ENCODE results near the gene UBTD1. TPM values are rescaled to one million over a fixed set of nuclear protein-coding genes. Genes with fewer than 3 reads are reported as not detected.

UBTD1 gene
- total RNA-seq, 4 donors from 2014 or later = 0.70 to 2.5 (median 1.4) TPM; not detected in 1

DNA sequence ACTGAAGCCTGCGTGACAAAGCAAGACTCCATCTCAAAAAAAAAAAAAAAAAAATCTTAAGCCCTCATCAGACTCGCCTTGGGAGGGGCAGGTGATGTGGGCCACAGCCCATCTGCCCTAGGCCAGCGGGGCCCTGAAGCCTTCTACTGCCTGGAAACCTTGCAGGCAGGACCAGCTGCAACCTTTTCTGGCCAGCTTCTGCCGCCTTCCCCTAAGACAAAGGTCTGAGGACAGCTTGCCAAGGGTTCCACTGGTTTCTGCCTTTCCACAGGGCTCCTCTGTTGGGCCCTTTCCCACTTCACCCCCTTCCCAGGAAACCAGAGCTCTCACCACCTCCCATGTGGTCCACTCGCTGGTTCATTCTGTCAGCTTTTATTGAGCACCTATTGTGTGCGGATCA is 35.2 kb downstream of the UBTD1 start:
- Histone ChIP-seq H3K4me3 (no peak overlapping the region), H3K27me3 (no peaks in the 10 kb centered on the region), H3K4me1 (no peaks in the 10 kb centered on the region), H3K9me3 (no peaks in the 10 kb centered on the region), H3K36me3 (no peaks in the 10 kb centered on the region), H3K27ac (no peak overlapping the region)
- no peak for DNase-seq
- TF ChIP-seq POLR2A (IDR thresholded peaks at IDR 0.05) = no peak
- TF ChIP-seq, protein P1, sequence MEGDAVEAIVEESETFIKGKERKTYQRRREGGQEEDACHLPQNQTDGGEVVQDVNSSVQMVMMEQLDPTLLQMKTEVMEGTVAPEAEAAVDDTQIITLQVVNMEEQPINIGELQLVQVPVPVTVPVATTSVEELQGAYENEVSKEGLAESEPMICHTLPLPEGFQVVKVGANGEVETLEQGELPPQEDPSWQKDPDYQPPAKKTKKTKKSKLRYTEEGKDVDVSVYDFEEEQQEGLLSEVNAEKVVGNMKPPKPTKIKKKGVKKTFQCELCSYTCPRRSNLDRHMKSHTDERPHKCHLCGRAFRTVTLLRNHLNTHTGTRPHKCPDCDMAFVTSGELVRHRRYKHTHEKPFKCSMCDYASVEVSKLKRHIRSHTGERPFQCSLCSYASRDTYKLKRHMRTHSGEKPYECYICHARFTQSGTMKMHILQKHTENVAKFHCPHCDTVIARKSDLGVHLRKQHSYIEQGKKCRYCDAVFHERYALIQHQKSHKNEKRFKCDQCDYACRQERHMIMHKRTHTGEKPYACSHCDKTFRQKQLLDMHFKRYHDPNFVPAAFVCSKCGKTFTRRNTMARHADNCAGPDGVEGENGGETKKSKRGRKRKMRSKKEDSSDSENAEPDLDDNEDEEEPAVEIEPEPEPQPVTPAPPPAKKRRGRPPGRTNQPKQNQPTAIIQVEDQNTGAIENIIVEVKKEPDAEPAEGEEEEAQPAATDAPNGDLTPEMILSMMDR (IDR thresholded peaks at IDR 0.05) = no peak

DNA sequence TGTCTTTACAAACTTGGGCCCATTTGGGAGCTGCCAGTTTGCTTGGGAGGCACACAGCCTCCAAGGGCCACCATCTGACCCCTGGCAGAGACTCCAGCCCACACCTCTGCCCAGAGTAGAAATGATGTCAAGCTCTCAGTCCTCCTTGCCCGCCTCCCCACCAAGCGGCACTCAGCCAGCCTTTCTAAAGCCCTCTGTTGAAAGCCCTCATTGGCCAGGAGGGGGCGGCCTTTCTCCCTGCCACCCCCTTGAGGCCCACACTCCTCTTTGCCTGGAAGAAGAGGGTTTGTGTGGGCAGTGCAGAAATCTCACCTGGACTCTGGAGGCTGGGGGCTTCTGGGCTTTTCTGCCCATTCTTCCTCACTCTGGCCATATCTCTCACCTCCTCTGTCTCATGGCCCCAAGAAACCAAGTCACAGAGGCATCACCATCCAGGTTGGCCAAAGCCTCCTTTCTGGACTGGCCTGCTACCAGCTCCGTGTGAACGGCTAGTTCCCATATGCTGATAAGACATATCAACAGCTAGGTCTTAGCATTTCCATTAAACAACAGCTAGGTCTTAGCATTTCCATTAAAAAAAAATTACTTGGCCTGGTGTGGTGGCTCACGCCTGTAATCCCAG is 36.1 kb downstream of the UBTD1 start:
- no peaks in the 10 kb centered on the region for H3K27me3 ChIP-seq
- no peaks in the 10 kb centered on the region for H3K36me3 ChIP-seq
- no peaks in the 10 kb centered on the region for H3K9me3 ChIP-seq
- TF ChIP-seq, protein P1 (IDR thresholded peaks at IDR 0.05) = peak in 3 of 6 experiments; percentile 19 to 32 (median 24)
- TF ChIP-seq POLR2A (IDR thresholded peaks at IDR 0.05) = no peak
- H3K4me1 ChIP-seq = no peaks in the 10 kb centered on the region
- H3K4me3 ChIP-seq = no peak overlapping the region
- no peak for DNase-seq
- H3K27ac ChIP-seq = no peak overlapping the region

DNA sequence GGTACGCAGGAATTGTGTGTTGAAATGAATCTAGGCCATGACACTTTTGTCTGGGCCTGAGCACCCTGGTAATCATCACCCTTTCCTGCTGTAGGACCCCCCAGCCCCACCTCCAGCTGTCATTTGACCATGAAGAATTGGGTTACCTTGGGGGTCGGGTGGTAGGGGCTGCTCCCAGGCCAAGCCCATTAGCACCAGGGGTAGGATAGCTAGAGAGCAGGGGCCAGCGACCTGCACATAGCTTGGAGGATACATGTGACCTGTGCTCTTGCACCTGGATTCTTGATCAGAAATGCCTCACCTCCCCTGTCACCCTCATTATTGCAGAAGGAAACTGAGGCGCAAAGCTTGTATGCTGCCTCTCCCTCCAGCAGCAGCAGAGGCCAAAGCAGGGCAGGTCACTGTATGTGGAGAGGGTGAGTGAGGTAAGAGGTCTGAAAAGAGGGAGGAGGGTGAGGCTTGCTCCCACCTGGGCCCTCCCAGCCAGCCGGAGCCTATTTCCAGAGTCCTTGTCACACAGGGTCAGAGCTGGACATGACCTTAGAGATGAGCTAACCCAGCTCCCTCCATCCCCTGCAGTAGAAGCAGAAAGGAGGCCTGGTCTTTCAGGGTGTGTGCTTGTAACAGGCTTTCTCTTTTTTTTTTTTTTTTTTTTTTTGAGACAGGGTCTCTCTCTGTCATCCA is 38.6 kb downstream of the UBTD1 start:
- no peak overlapping the region for H3K4me3 ChIP-seq
- TF ChIP-seq, protein P1 (IDR thresholded peaks at IDR 0.05) = no peak
- no peak for TF ChIP-seq POLR2A (IDR thresholded peaks at IDR 0.05)
- H3K36me3 ChIP-seq = no peaks in the 10 kb centered on the region
- no peak for DNase-seq
- H3K27me3 ChIP-seq = no peaks in the 10 kb centered on the region
- no peak overlapping the region for H3K27ac ChIP-seq
- peaks cover 0 to 5% (median 0%) of the 10 kb centered on the region in 4 donors for H3K4me1 ChIP-seq
- no peaks in the 10 kb centered on the region for H3K9me3 ChIP-seq

DNA sequence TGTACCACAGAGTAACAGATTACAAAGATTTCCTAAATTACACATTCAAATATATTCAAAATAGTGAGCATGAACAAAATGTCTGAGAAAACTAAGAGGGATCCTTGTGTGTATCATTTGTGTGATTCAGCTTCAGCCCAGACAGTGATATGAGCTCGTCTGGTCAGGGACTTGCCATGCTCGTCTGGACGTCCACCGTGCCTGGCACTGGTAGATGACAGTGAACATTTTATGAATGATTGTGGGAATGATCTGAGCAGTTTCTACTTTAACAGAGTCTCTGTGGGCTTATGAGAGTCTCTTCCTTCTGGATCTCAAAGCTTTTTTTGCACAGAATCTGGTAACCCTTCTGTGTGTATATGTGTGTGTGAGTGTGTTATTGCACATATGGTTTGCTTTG is 39.7 kb downstream of the UBTD1 start:
- TF ChIP-seq POLR2A (IDR thresholded peaks at IDR 0.05) = no peak
- TF ChIP-seq, protein P1 (IDR thresholded peaks at IDR 0.05) = no peak
- Histone ChIP-seq H3K4me1 (peaks cover 0 to 16% (median 0%) of the 10 kb centered on the region in 4 donors), H3K27ac (no peak overlapping the region), H3K27me3 (no peaks in the 10 kb centered on the region), H3K4me3 (no peak overlapping the region), H3K9me3 (no peaks in the 10 kb centered on the region), H3K36me3 (no peaks in the 10 kb centered on the region)
- no peak for DNase-seq

DNA sequence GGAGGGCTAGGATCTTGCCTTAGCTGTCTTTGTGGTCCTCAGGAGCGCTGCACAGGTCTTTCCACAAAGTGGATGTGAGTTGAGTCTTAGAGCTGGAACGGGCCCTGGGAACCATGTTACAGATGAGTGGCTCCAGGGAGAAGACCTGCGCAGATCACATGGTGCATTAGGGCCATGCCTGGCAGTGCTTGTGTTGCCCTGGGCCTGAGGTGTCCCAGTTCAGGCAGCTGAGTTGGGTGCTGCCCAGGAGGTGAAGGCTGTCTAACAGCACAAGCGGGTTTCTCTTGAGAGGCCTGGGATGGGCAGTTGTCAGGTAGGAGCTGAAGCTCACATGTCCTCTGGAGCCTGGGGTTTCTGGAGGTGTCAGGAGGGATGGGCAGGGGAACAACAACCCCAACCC is 40.1 kb downstream of the UBTD1 start:
- H3K9me3 ChIP-seq = no peaks in the 10 kb centered on the region
- no peak overlapping the region for H3K27ac ChIP-seq
- no peak overlapping the region for H3K4me3 ChIP-seq
- DNase-seq = no peak
- no peaks in the 10 kb centered on the region for H3K27me3 ChIP-seq
- TF ChIP-seq POLR2A (IDR thresholded peaks at IDR 0.05) = no peak
- TF ChIP-seq, protein P1 (IDR thresholded peaks at IDR 0.05) = no peak
- no peaks in the 10 kb centered on the region for H3K36me3 ChIP-seq
- H3K4me1 ChIP-seq = peaks cover 0 to 18% (median 0%) of the 10 kb centered on the region in 4 donors

Measured in Peyer's patch (tissue), 4 donors.